OCI-LY1 (cell line): ENCODE results near the gene LBH.

Source experiments
- EZH2 ChIP-seq: fragments of 200-600 bp; sonication (generic), shearing (Covaris generic); IDR thresholded peaks from 2 replicates; pipeline ENCODE4 v1.8.0; 2017; ENCODE audit warnings: borderline replicate concordance, mixed run types, mild to moderate bottlenecking, antibody characterized with exemption, low read length, moderate library complexity, mixed read lengths
- TF ChIP-seq, protein P1 (sequence below): fragments of 200-600 bp; sonication (generic), shearing (Covaris generic); IDR thresholded peaks from 2 replicates; pipeline ENCODE4 v1.5.1; 2017; ENCODE audit warnings: mild to moderate bottlenecking, antibody characterized with exemption, low read length, moderate library complexity, mixed read lengths

DNA sequence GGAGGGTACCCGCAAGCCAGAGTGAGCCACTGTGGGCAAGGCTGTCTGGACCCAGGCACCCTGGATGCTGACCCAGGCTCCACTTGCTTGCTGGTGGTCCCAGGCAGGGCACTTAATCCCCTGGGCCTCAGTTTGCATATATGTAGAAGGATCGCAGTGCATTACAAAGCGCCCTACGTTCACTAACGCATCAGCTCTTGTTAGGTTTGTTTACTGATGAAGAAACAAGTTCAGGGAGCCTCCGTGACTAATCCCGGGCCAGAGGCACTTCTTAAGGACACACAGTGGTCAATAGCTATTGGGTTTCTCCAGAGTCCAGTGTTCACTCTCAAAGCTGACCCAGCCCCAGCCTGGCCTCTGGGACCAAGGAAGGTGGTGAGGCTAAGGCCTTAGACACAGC, 70.2 kb downstream of the LBH start:
- TF ChIP-seq, protein P1, sequence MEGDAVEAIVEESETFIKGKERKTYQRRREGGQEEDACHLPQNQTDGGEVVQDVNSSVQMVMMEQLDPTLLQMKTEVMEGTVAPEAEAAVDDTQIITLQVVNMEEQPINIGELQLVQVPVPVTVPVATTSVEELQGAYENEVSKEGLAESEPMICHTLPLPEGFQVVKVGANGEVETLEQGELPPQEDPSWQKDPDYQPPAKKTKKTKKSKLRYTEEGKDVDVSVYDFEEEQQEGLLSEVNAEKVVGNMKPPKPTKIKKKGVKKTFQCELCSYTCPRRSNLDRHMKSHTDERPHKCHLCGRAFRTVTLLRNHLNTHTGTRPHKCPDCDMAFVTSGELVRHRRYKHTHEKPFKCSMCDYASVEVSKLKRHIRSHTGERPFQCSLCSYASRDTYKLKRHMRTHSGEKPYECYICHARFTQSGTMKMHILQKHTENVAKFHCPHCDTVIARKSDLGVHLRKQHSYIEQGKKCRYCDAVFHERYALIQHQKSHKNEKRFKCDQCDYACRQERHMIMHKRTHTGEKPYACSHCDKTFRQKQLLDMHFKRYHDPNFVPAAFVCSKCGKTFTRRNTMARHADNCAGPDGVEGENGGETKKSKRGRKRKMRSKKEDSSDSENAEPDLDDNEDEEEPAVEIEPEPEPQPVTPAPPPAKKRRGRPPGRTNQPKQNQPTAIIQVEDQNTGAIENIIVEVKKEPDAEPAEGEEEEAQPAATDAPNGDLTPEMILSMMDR = no peak
- no peak for TF ChIP-seq EZH2
